Myometrial cell (primary cell): ENCODE results near the gene MAGED1. TPM values are rescaled to one million over a fixed set of nuclear protein-coding genes. Genes with fewer than 3 reads are reported as not detected.

Experiments used
- total RNA-seq: library from RNA; depleted of rRNA; stranded (reverse); fragments of >200 nt; gene quantifications from 2 replicates; pipeline ENCODE4 v1.2.3, GENCODE V29; 2015

The MAGED1 gene, protein sequence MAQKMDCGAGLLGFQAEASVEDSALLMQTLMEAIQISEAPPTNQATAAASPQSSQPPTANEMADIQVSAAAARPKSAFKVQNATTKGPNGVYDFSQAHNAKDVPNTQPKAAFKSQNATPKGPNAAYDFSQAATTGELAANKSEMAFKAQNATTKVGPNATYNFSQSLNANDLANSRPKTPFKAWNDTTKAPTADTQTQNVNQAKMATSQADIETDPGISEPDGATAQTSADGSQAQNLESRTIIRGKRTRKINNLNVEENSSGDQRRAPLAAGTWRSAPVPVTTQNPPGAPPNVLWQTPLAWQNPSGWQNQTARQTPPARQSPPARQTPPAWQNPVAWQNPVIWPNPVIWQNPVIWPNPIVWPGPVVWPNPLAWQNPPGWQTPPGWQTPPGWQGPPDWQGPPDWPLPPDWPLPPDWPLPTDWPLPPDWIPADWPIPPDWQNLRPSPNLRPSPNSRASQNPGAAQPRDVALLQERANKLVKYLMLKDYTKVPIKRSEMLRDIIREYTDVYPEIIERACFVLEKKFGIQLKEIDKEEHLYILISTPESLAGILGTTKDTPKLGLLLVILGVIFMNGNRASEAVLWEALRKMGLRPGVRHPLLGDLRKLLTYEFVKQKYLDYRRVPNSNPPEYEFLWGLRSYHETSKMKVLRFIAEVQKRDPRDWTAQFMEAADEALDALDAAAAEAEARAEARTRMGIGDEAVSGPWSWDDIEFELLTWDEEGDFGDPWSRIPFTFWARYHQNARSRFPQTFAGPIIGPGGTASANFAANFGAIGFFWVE
- total RNA-seq: 373 and 375 TPM in 2 replicates

DNA sequence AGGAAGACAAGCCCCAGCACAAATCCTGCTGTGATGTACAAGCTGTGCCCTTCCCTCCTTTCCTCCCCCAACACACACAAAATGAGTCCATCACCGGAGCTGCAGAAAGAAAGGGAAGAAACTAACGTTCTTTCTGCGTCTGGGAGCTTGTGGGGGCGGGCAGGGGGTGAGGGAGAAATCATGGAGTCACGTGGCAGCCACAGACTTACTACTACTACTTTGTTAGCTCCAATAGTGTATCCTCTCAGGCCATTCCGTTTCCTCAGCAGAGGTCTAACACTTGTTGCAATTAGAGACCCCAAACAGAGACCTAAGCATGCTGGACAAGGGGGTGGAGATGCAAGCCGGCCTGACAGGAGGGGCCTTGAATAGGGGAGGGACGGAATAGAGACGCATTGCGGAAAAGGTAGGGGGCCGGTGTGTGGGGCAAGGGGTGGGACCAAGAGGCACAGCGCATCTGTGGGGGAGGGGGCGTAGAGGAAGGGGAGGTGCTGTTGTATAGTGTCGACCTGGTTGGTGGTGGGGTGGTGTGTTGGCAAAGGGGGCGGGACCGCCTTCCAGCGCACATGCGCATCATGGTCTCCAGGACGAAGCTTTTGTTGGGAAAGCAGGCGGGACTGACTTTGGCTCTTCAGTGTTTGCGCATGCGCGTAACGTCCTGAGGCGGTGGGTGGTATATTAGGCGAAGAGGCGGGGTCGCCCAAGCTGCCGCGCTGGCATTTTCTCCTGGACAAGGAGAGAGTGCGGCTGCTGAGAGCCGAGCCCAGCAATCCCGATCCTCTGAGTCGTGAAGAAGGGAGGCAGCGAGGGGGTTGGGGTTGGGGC lies at the start of gene MAGED1:
MAGED1 (plus strand) TSS at position 703 of the 825 bp plus-strand sequence. CDS start 682 bp downstream, outside the sequence.

Other genes starting within 250 kb of the MAGED1 start
- not detected in 2 replicates for gene CENPVL2, start 210.8 kb upstream of the MAGED1 start, total RNA-seq
- gene CENPVL1, start 183.1 kb upstream of the MAGED1 start, total RNA-seq: not detected in 2 replicates
- 4.6 and 6.7 TPM in 2 replicates for gene GSPT2, start 150.2 kb upstream of the MAGED1 start, total RNA-seq
- gene MAGED4B, start 175.6 kb downstream of the MAGED1 start, total RNA-seq: 87.9 and 112 TPM in 2 replicates